Measurements from ENCODE around the gene GATD1. TPM values are rescaled to one million over a fixed set of nuclear protein-coding genes. Genes with fewer than 3 reads are reported as not detected.
A peak's percentile ranks its signal among the peaks of the same experiment; 100 is the strongest.

GATD1 gene
- total and polyA plus RNA-seq, 2 experiments from 2014 or later, result 39.3 to 51.0 TPM

DNA sequence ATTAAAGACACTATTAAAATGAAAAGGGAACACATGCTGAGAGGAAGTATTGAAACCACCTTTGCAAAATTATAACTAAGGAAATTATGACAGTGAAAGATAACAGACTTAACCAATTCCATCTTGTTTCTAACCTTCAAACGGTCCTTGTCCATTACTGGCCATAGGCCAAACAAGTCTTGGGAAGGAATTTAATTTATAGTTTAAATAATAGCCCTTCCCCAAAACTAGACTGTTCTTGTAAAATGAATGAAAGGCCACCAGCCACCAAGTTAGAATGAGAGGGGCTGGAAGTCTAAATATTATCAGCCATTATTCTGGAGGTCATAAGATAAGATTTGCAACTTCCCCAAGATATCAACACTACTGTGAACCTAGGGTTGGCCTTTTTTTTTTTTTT is 31.9 kb downstream of the GATD1 start (continued):
- TF ChIP-seq, protein P1, sequence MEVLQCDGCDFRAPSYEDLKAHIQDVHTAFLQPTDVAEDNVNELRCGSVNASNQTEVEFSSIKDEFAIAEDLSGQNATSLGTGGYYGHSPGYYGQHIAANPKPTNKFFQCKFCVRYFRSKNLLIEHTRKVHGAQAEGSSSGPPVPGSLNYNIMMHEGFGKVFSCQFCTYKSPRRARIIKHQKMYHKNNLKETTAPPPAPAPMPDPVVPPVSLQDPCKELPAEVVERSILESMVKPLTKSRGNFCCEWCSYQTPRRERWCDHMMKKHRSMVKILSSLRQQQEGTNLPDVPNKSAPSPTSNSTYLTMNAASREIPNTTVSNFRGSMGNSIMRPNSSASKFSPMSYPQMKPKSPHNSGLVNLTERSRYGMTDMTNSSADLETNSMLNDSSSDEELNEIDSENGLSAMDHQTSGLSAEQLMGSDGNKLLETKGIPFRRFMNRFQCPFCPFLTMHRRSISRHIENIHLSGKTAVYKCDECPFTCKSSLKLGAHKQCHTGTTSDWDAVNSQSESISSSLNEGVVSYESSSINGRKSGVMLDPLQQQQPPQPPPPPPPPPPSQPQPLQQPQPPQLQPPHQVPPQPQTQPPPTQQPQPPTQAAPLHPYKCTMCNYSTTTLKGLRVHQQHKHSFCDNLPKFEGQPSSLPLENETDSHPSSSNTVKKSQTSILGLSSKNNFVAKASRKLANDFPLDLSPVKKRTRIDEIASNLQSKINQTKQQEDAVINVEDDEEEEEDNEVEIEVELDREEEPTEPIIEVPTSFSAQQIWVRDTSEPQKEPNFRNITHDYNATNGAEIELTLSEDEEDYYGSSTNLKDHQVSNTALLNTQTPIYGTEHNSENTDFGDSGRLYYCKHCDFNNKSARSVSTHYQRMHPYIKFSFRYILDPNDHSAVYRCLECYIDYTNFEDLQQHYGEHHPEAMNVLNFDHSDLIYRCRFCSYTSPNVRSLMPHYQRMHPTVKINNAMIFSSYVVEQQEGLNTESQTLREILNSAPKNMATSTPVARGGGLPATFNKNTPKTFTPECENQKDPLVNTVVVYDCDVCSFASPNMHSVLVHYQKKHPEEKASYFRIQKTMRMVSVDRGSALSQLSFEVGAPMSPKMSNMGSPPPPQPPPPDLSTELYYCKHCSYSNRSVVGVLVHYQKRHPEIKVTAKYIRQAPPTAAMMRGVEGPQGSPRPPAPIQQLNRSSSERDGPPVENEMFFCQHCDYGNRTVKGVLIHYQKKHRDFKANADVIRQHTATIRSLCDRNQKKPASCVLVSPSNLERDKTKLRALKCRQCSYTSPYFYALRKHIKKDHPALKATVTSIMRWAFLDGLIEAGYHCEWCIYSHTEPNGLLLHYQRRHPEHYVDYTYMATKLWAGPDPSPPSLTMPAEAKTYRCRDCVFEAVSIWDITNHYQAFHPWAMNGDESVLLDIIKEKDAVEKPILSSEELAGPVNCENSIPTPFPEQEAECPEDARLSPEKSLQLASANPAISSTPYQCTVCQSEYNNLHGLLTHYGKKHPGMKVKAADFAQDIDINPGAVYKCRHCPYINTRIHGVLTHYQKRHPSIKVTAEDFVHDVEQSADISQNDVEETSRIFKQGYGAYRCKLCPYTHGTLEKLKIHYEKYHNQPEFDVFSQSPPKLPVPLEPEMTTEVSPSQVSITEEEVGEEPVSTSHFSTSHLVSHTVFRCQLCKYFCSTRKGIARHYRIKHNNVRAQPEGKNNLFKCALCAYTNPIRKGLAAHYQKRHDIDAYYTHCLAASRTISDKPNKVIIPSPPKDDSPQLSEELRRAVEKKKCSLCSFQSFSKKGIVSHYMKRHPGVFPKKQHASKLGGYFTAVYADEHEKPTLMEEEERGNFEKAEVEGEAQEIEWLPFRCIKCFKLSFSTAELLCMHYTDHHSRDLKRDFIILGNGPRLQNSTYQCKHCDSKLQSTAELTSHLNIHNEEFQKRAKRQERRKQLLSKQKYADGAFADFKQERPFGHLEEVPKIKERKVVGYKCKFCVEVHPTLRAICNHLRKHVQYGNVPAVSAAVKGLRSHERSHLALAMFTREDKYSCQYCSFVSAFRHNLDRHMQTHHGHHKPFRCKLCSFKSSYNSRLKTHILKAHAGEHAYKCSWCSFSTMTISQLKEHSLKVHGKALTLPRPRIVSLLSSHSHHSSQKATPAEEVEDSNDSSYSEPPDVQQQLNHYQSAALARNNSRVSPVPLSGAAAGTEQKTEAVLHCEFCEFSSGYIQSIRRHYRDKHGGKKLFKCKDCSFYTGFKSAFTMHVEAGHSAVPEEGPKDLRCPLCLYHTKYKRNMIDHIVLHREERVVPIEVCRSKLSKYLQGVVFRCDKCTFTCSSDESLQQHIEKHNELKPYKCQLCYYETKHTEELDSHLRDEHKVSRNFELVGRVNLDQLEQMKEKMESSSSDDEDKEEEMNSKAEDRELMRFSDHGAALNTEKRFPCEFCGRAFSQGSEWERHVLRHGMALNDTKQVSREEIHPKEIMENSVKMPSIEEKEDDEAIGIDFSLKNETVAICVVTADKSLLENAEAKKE (CRISPR knock-in tag; IDR thresholded peaks at IDR 0.05), result no peak

DNA sequence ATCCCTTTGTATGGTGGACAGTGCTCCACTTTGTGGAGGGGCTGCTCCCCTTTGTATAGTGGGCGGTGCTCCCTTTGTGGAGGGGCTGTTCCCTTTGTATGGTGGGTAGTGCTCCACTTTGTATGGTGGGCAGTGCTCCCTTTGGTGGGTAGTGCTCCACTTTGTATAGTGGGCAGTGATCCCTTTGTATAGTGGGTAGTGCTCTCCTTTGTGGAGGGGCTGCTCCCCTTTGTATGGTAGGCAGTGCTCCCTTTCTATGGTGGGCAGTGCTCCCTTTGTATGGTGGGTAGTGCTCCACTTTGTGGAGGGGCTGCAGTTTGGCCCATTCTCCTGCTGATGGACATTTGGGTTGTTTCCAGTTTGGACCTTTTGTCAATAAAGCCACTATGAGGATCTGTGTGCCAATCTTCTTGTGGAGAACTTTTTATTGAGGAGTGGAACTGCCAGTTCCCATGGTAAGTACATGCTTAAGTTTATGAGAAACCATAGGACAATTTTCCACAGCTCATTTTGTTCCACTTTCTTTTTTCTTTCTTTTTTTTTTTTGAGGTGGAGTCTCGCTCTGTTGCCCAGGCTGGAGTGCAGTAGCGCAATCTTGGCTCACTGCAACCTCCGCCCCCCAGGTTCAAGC is 34.6 kb downstream of the GATD1 start:
- H3K9me3 Mint-ChIP-seq, result peaks cover 19% of the 10 kb centered on the region; the same call in 2 of the 3 replicates
- peaks cover 17% of the 10 kb centered on the region for H3K27me3 Mint-ChIP-seq (ENCODE audit: insufficient read depth, low read depth, poor library complexity)

GRCh38 chr11:742156-742546 is 35.1 kb downstream of the GATD1 start:
- no peak for DNase-seq (ENCODE audit: low spot score)
- Mint-ChIP-seq H3K9me3 (peaks cover 22% of the 10 kb centered on the region; the same call in 2 of the 3 replicates), H3K27ac (no peak overlapping the region), H3K27me3 (ENCODE audit: insufficient read depth, low read depth, poor library complexity) (peaks cover 21% of the 10 kb centered on the region), H3K4me3 (no peak overlapping the region), H3K36me3 (ENCODE audit: low read depth) (peaks cover 13% of the 10 kb centered on the region), H3K4me1 (peaks cover 17% of the 10 kb centered on the region)
- Histone ChIP-seq H3K36me3 (ENCODE audit: insufficient read depth) (no peaks in the 10 kb centered on the region), H2AFZ (no peak overlapping the region), H3F3A (replicated peaks; ENCODE audit: low read depth) (peaks cover 8% of the 10 kb centered on the region), H3K79me2 (replicated peaks; ENCODE audit: insufficient read depth) (no peaks in the 10 kb centered on the region; the same call in 1 of the 2 replicates), H3K27me3 (ENCODE audit: insufficient read depth) (no peaks in the 10 kb centered on the region), H3K4me1 (ENCODE audit: insufficient read depth) (peaks cover 19% of the 10 kb centered on the region), H3K27ac (ENCODE audit: low read depth) (no peak overlapping the region), H4K20me1 (replicated peaks; ENCODE audit: insufficient read depth) (no peaks in the 10 kb centered on the region), H3K4me2 (no peak overlapping the region), H3K9me2 (ENCODE audit: insufficient read depth) (no peaks in the 10 kb centered on the region; the same call in 1 of the 2 replicates), H3K4me3 (no peak overlapping the region)
- no peak for ATAC-seq
- TF ChIP-seq JUNB (IDR thresholded peaks at IDR 0.05; ENCODE audit: unreplicated experiment) (no peak), ZNF114 (CRISPR knock-in tag; IDR thresholded peaks at IDR 0.05) (no peak), EZH2 (IDR thresholded peaks at IDR 0.05; ENCODE audit: low read depth, unreplicated experiment) (no peak), POLR2AphosphoS5 (IDR thresholded peaks at IDR 0.05; ENCODE audit: low read depth) (no peak)

More for the DNA sequence above, 34.6 kb downstream of the GATD1 start:
- DNase-seq (ENCODE audit: low spot score) (no peak), ATAC-seq (no peak)
- H3K79me2 ChIP-seq (replicated peaks; ENCODE audit: insufficient read depth), result peaks cover 4% of the 10 kb centered on the region
- H3K4me3 ChIP-seq, result no peak overlapping the region
- H3K27me3 ChIP-seq (ENCODE audit: insufficient read depth), result no peaks in the 10 kb centered on the region
- H3K9me2 ChIP-seq (ENCODE audit: insufficient read depth), result no peaks in the 10 kb centered on the region; the same call in 1 of the 2 replicates
- peaks cover 17% of the 10 kb centered on the region for H3K4me1 Mint-ChIP-seq
- no peak overlapping the region for H3K27ac Mint-ChIP-seq
- TF ChIP-seq ZNF331 (CRISPR knock-in tag; IDR thresholded peaks at IDR 0.05; ENCODE audit: low read depth), result no peak
- H3K27ac ChIP-seq (ENCODE audit: low read depth), result peak overlapping the region; percentile 95
- H4K20me1 ChIP-seq (replicated peaks; ENCODE audit: insufficient read depth), result no peaks in the 10 kb centered on the region
- H3K36me3 Mint-ChIP-seq (ENCODE audit: low read depth), result peaks cover 9% of the 10 kb centered on the region
- H3K4me1 ChIP-seq (ENCODE audit: insufficient read depth), result peaks cover 19% of the 10 kb centered on the region
- H3K36me3 ChIP-seq (ENCODE audit: insufficient read depth), result no peaks in the 10 kb centered on the region
- peaks cover 8% of the 10 kb centered on the region for H3F3A ChIP-seq (replicated peaks; ENCODE audit: low read depth)
- no peak overlapping the region for H3K4me2 ChIP-seq
- no peak overlapping the region for H2AFZ ChIP-seq
- H3K4me3 Mint-ChIP-seq, result no peak overlapping the region

Data from GM23338 (cell line).